ENCODE measurements around the gene MSI2.

MSI2 gene

DNA sequence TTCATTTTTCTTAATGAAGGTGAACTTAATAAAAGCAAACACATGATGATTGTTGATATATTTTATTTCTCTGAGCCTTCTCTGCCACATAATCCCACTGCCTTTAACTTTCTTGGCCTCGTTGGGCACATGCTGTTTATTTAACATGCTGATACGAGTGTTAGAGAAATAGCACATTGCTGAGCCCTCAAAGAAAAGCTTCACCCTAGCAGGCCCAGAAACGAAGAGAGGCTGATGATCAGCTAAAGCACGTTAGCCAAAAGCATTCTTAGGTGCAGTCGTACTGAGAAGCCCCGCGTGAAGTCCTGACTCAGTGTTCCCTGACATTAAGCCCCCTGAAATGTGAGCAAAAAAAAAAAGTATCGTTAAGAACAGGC lies 366.0 kb downstream of the MSI2 start:
- TF ChIP-seq, protein P1, sequence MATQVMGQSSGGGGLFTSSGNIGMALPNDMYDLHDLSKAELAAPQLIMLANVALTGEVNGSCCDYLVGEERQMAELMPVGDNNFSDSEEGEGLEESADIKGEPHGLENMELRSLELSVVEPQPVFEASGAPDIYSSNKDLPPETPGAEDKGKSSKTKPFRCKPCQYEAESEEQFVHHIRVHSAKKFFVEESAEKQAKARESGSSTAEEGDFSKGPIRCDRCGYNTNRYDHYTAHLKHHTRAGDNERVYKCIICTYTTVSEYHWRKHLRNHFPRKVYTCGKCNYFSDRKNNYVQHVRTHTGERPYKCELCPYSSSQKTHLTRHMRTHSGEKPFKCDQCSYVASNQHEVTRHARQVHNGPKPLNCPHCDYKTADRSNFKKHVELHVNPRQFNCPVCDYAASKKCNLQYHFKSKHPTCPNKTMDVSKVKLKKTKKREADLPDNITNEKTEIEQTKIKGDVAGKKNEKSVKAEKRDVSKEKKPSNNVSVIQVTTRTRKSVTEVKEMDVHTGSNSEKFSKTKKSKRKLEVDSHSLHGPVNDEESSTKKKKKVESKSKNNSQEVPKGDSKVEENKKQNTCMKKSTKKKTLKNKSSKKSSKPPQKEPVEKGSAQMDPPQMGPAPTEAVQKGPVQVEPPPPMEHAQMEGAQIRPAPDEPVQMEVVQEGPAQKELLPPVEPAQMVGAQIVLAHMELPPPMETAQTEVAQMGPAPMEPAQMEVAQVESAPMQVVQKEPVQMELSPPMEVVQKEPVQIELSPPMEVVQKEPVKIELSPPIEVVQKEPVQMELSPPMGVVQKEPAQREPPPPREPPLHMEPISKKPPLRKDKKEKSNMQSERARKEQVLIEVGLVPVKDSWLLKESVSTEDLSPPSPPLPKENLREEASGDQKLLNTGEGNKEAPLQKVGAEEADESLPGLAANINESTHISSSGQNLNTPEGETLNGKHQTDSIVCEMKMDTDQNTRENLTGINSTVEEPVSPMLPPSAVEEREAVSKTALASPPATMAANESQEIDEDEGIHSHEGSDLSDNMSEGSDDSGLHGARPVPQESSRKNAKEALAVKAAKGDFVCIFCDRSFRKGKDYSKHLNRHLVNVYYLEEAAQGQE (IDR thresholded peaks at IDR 0.05; ENCODE audit: low read depth) = no peak
- no peak for TF ChIP-seq YY1 (IDR thresholded peaks at IDR 0.05; ENCODE audit: low read depth)
- no peak for TF ChIP-seq TEAD4 (IDR thresholded peaks at IDR 0.05)
- no peak for TF ChIP-seq EP300 (IDR thresholded peaks at IDR 0.05; ENCODE audit: borderline replicate concordance)
- no peak for TF ChIP-seq CEBPB (IDR thresholded peaks at IDR 0.05)
- TF ChIP-seq TAF1 (IDR thresholded peaks at IDR 0.05; ENCODE audit: low read depth) = no peak
- no peak for TF ChIP-seq RAD21 (IDR thresholded peaks at IDR 0.05; ENCODE audit: low read depth)
- TF ChIP-seq, protein P2, sequence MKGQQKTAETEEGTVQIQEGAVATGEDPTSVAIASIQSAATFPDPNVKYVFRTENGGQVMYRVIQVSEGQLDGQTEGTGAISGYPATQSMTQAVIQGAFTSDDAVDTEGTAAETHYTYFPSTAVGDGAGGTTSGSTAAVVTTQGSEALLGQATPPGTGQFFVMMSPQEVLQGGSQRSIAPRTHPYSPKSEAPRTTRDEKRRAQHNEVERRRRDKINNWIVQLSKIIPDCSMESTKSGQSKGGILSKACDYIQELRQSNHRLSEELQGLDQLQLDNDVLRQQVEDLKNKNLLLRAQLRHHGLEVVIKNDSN (IDR thresholded peaks at IDR 0.05) = no peak
- TF ChIP-seq TCF12 (IDR thresholded peaks at IDR 0.05; ENCODE audit: low read depth) = no peak

DNA sequence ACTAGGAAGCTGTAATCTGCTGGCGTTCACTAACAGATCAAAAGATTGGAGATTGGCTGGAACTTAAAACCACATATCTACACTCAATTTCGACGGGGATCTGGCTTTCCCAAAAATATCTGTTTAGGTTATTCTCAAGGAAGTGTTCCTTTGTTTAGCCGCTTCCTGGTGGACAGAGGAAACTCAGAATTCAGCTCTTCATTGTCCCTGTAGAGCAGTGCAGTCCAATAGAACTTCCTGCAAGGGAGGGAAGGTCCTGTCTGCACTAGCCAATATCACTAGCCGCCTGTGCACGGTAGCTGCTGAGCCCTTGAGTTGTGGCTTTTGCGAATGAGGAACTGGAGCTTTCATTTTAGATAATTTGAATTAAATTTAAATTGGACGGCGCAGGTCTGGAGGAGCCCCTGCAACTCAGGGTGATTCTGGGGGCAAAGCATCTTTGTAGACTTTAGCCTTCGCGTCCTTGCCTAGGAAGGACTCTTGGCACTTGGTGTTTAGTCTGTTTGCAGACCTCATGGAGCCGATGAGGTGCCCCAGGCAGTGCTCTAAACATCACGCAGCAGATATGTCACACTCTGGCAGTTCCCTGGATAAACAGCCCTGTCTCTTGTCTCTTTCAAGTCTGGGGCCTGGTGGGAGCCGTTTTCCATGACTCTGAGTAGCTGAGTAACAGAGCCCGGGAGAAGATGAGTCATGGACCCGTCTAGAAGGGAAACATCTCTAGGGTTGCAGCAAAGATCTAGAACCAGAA lies 366.5 kb downstream of the MSI2 start:
- TF ChIP-seq FOXM1 (IDR thresholded peaks at IDR 0.05; ENCODE audit: borderline replicate concordance, low read depth) (no peak), TAF1 (IDR thresholded peaks at IDR 0.05; ENCODE audit: low read depth) (no peak), EP300 (IDR thresholded peaks at IDR 0.05; ENCODE audit: borderline replicate concordance) (no peak), CEBPB (IDR thresholded peaks at IDR 0.05) (no peak), NFIC (IDR thresholded peaks at IDR 0.05) (no peak), YY1 (IDR thresholded peaks at IDR 0.05; ENCODE audit: low read depth) (no peak), TEAD4 (IDR thresholded peaks at IDR 0.05) (no peak), ZBTB7A (IDR thresholded peaks at IDR 0.05; ENCODE audit: low read depth) (no peak)
- TF ChIP-seq, protein P3, sequence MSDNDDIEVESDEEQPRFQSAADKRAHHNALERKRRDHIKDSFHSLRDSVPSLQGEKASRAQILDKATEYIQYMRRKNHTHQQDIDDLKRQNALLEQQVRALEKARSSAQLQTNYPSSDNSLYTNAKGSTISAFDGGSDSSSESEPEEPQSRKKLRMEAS (IDR thresholded peaks at IDR 0.05) = no peak
- TF ChIP-seq, protein P1 (IDR thresholded peaks at IDR 0.05; ENCODE audit: low read depth) = no peak
- TF ChIP-seq, protein P2 (IDR thresholded peaks at IDR 0.05) = no peak

DNA sequence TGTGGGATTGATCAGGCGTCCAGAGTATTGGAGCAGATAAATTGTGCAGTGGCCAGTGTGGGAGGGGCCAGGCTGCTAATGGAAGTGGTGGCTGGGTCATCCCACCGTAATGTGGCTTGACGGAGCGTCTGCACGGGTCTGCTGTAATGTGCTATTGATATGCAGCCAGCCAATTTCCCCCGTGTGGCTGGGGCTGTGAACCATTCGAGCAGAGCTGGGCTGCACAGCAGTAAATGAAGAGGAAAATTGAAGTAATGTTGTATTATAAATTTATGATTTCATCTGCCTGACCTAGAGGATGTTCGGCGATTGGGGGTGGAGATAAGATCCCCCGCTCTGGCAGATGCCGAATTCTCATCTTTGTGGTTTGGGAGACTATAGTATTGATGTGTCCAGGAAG lies 367.3 kb downstream of the MSI2 start:
- TF ChIP-seq EGR1 (IDR thresholded peaks at IDR 0.05) (no peak), ZBTB7A (IDR thresholded peaks at IDR 0.05; ENCODE audit: low read depth) (no peak), TAF1 (IDR thresholded peaks at IDR 0.05; ENCODE audit: low read depth) (no peak), TEAD4 (IDR thresholded peaks at IDR 0.05) (no peak), CREB1 (IDR thresholded peaks at IDR 0.05; ENCODE audit: low read depth) (no peak), CEBPB (IDR thresholded peaks at IDR 0.05) (no peak), YY1 (IDR thresholded peaks at IDR 0.05; ENCODE audit: low read depth) (no peak), EP300 (IDR thresholded peaks at IDR 0.05; ENCODE audit: borderline replicate concordance) (no peak), FOXM1 (IDR thresholded peaks at IDR 0.05; ENCODE audit: borderline replicate concordance, low read depth) (no peak), NFIC (IDR thresholded peaks at IDR 0.05) (no peak), RAD21 (IDR thresholded peaks at IDR 0.05; ENCODE audit: low read depth) (no peak), TCF12 (IDR thresholded peaks at IDR 0.05; ENCODE audit: low read depth) (no peak)
- TF ChIP-seq, protein P1 (IDR thresholded peaks at IDR 0.05; ENCODE audit: low read depth) = no peak
- TF ChIP-seq, protein P2 (IDR thresholded peaks at IDR 0.05) = no peak
- TF ChIP-seq, protein P3 (IDR thresholded peaks at IDR 0.05) = no peak

DNA sequence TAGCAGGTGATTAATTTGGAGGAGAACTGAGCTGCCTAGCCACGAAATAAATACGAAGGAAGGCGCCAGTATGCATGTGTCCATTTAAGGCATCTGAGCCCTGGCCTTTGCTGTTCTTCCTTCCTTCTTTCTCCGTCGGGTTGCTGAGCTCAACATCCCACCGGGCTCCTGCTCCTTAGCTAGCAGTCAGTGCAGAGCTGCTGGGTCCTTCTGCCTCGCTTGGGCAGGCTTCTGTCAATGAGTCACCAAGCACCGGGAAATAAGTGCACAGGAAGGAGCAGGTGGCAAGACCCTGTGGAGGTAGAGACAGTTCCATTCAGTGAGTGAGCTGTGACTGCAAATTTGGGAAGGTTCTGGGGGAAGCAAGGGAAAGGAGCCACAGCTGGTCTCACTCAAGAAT lies 368.1 kb downstream of the MSI2 start:
- no peak for TF ChIP-seq ZBTB7A (IDR thresholded peaks at IDR 0.05; ENCODE audit: low read depth)
- no peak for TF ChIP-seq NFIC (IDR thresholded peaks at IDR 0.05)
- TF ChIP-seq TCF12 (IDR thresholded peaks at IDR 0.05; ENCODE audit: low read depth) = no peak
- TF ChIP-seq, protein P1 (IDR thresholded peaks at IDR 0.05; ENCODE audit: low read depth) = no peak
- TF ChIP-seq, protein P3 (IDR thresholded peaks at IDR 0.05) = no peak
- TF ChIP-seq FOXM1 (IDR thresholded peaks at IDR 0.05; ENCODE audit: borderline replicate concordance, low read depth) = no peak
- no peak for TF ChIP-seq CEBPB (IDR thresholded peaks at IDR 0.05)
- TF ChIP-seq EP300 (IDR thresholded peaks at IDR 0.05; ENCODE audit: borderline replicate concordance) = no peak
- TF ChIP-seq, protein P2 (IDR thresholded peaks at IDR 0.05) = no peak
- no peak for TF ChIP-seq EGR1 (IDR thresholded peaks at IDR 0.05)
- no peak for TF ChIP-seq CREB1 (IDR thresholded peaks at IDR 0.05; ENCODE audit: low read depth)
- TF ChIP-seq YY1 (IDR thresholded peaks at IDR 0.05; ENCODE audit: low read depth) = no peak
- no peak for TF ChIP-seq RAD21 (IDR thresholded peaks at IDR 0.05; ENCODE audit: low read depth)
- TF ChIP-seq TEAD4 (IDR thresholded peaks at IDR 0.05) = no peak
- no peak for TF ChIP-seq TAF1 (IDR thresholded peaks at IDR 0.05; ENCODE audit: low read depth)

Data from Ishikawa (cell line).